Activated naive CD8-positive, alpha-beta T cell (primary cell): Measurements from ENCODE around the gene PLCH1.

Experiments used
- H3K27ac Mint-ChIP-seq: one replicate; pipeline ENCODE4 v1.8.0; 2021; ENCODE audit warnings: mixed read lengths
- H3K27me3 Mint-ChIP-seq: one replicate; pipeline ENCODE4 v1.8.0; 2021; ENCODE audit warnings: mixed read lengths
- H3K36me3 Mint-ChIP-seq: one replicate; pipeline ENCODE4 v1.8.0; 2021; ENCODE audit warnings: mixed read lengths
- H3K4me1 Mint-ChIP-seq: one replicate; pipeline ENCODE4 v1.8.0; 2021; ENCODE audit warnings: low read depth, mixed read lengths
- H3K4me3 Mint-ChIP-seq: one replicate; pipeline ENCODE4 v1.8.0; 2021; ENCODE audit warnings: mild to moderate bottlenecking, mixed read lengths
- H3K9me3 Mint-ChIP-seq: one replicate; pipeline ENCODE4 v1.8.0; 2021; ENCODE audit warnings: low read depth, mixed read lengths

The PLCH1 gene

GRCh38 chr3:155342344-155342743 lies 402.5 kb downstream of the PLCH1 start:
- Mint-ChIP-seq H3K27ac (no peak overlapping the region), H3K4me3 (no peak overlapping the region), H3K36me3 (no peaks in the 10 kb centered on the region), H3K9me3 (no peaks in the 10 kb centered on the region), H3K27me3 (no peaks in the 10 kb centered on the region), H3K4me1 (no peaks in the 10 kb centered on the region)

- H3K4me1 Mint-ChIP-seq: peaks cover 9% of the 10 kb centered on the region
- H3K27me3 Mint-ChIP-seq: no peaks in the 10 kb centered on the region
- H3K36me3 Mint-ChIP-seq: no peaks in the 10 kb centered on the region
Measured at GRCh38 chr3:155339052-155339451, 405.8 kb downstream of the PLCH1 start.

GRCh38 chr3:155335724-155336354 lies 409.0 kb downstream of the PLCH1 start:
- Mint-ChIP-seq H3K27me3 (no peaks in the 10 kb centered on the region), H3K4me1 (peaks cover 9% of the 10 kb centered on the region), H3K4me3 (no peak overlapping the region), H3K27ac (no peak overlapping the region), H3K9me3 (no peaks in the 10 kb centered on the region), H3K36me3 (no peaks in the 10 kb centered on the region)

More at GRCh38 chr3:155339052-155339451, 405.8 kb downstream of the PLCH1 start:
- Mint-ChIP-seq H3K4me3 (no peak overlapping the region), H3K9me3 (no peaks in the 10 kb centered on the region), H3K27ac (no peak overlapping the region)

GRCh38 chr3:155334914-155335723 lies 409.8 kb downstream of the PLCH1 start:
- Mint-ChIP-seq H3K9me3 (no peaks in the 10 kb centered on the region), H3K36me3 (no peaks in the 10 kb centered on the region), H3K4me1 (peaks cover 9% of the 10 kb centered on the region), H3K27ac (no peak overlapping the region), H3K4me3 (no peak overlapping the region), H3K27me3 (no peaks in the 10 kb centered on the region)

GRCh38 chr3:155334215-155334913 lies 410.5 kb downstream of the PLCH1 start:
- Mint-ChIP-seq H3K27me3 (no peaks in the 10 kb centered on the region), H3K4me3 (no peak overlapping the region)

GRCh38 chr3:155332716-155333115 lies 412.2 kb downstream of the PLCH1 start:
- no peaks in the 10 kb centered on the region for H3K27me3 Mint-ChIP-seq
- no peaks in the 10 kb centered on the region for H3K36me3 Mint-ChIP-seq
- H3K4me1 Mint-ChIP-seq: peaks cover 9% of the 10 kb centered on the region
- H3K27ac Mint-ChIP-seq: no peak overlapping the region
- no peaks in the 10 kb centered on the region for H3K9me3 Mint-ChIP-seq
- H3K4me3 Mint-ChIP-seq: no peak overlapping the region

More at GRCh38 chr3:155334215-155334913, 410.5 kb downstream of the PLCH1 start:
- H3K27ac Mint-ChIP-seq: no peak overlapping the region
- H3K36me3 Mint-ChIP-seq: no peaks in the 10 kb centered on the region
- peaks cover 9% of the 10 kb centered on the region for H3K4me1 Mint-ChIP-seq
- no peaks in the 10 kb centered on the region for H3K9me3 Mint-ChIP-seq

- H3K4me3 Mint-ChIP-seq: no peak overlapping the region
- H3K4me1 Mint-ChIP-seq: peaks cover 9% of the 10 kb centered on the region
- H3K36me3 Mint-ChIP-seq: no peaks in the 10 kb centered on the region
- no peaks in the 10 kb centered on the region for H3K27me3 Mint-ChIP-seq
- no peak overlapping the region for H3K27ac Mint-ChIP-seq
- no peaks in the 10 kb centered on the region for H3K9me3 Mint-ChIP-seq
Measured at GRCh38 chr3:155331078-155331477, 413.8 kb downstream of the PLCH1 start.

- Mint-ChIP-seq H3K9me3 (no peaks in the 10 kb centered on the region), H3K4me3 (no peak overlapping the region), H3K27me3 (no peaks in the 10 kb centered on the region), H3K27ac (no peak overlapping the region), H3K4me1 (peaks cover 9% of the 10 kb centered on the region), H3K36me3 (no peaks in the 10 kb centered on the region)
Measured at GRCh38 chr3:155330370-155330769, 414.5 kb downstream of the PLCH1 start.

- Mint-ChIP-seq H3K27ac (no peak overlapping the region), H3K36me3 (no peaks in the 10 kb centered on the region), H3K4me1 (peaks cover under 1% of the 10 kb centered on the region), H3K27me3 (no peaks in the 10 kb centered on the region), H3K4me3 (no peak overlapping the region), H3K9me3 (no peaks in the 10 kb centered on the region)
Measured at GRCh38 chr3:155329513-155330048, 415.3 kb downstream of the PLCH1 start.

GRCh38 chr3:155327871-155328270 lies 417.0 kb downstream of the PLCH1 start:
- Mint-ChIP-seq H3K36me3 (no peaks in the 10 kb centered on the region), H3K9me3 (no peaks in the 10 kb centered on the region), H3K27ac (no peak overlapping the region), H3K27me3 (no peaks in the 10 kb centered on the region), H3K4me3 (no peak overlapping the region), H3K4me1 (no peaks in the 10 kb centered on the region)

GRCh38 chr3:155327430-155327829 lies 417.4 kb downstream of the PLCH1 start:
- H3K4me1 Mint-ChIP-seq: no peaks in the 10 kb centered on the region
- no peaks in the 10 kb centered on the region for H3K27me3 Mint-ChIP-seq
- H3K27ac Mint-ChIP-seq: no peak overlapping the region
- H3K4me3 Mint-ChIP-seq: no peak overlapping the region
- H3K36me3 Mint-ChIP-seq: no peaks in the 10 kb centered on the region
- no peaks in the 10 kb centered on the region for H3K9me3 Mint-ChIP-seq

- H3K9me3 Mint-ChIP-seq: no peaks in the 10 kb centered on the region
- H3K4me3 Mint-ChIP-seq: no peak overlapping the region
- no peaks in the 10 kb centered on the region for H3K4me1 Mint-ChIP-seq
- no peaks in the 10 kb centered on the region for H3K36me3 Mint-ChIP-seq
- H3K27ac Mint-ChIP-seq: no peak overlapping the region
- no peaks in the 10 kb centered on the region for H3K27me3 Mint-ChIP-seq
Measured at GRCh38 chr3:155326901-155327300, 418.0 kb downstream of the PLCH1 start.

- Mint-ChIP-seq H3K27me3 (no peaks in the 10 kb centered on the region), H3K9me3 (no peaks in the 10 kb centered on the region), H3K4me1 (no peaks in the 10 kb centered on the region), H3K36me3 (no peaks in the 10 kb centered on the region), H3K27ac (no peak overlapping the region), H3K4me3 (no peak overlapping the region)
Measured at GRCh38 chr3:155326244-155326643, 418.6 kb downstream of the PLCH1 start.
